ENCODE data around the gene BICRA. TPM values are rescaled to one million over a fixed set of nuclear protein-coding genes. Genes with fewer than 3 reads are reported as not detected.

Gene BICRA
- polyA plus RNA-seq, 3 donors, result 0.08 to 4.6 TPM; not detected in 1

- WGBS (ENCODE audit: insufficient coverage), result under 1% methylated on average over 55 of the region's 77 CpGs
- H3K9me3 ChIP-seq (replicated peaks in 1 of 2; ENCODE audit: control insufficient read depth in 1 of 2, insufficient read depth in 1 of 2, low read length in 2 of 2), result no peaks in the 10 kb centered on the region
- H3K27ac ChIP-seq (ENCODE audit: low read depth in 1 of 2, low read length in 2 of 2), result peak overlapping the region; percentile 49 to 76
- H3K27me3 Mint-ChIP-seq (ENCODE audit: low read depth in 3 of 3), result peaks cover 1 to 20% (median 19%) of the 10 kb centered on the region in 3 donors
- no peaks in the 10 kb centered on the region for H3K36me3 ChIP-seq (replicated peaks in 1 of 2; ENCODE audit: control insufficient read depth in 1 of 2, insufficient read depth in 2 of 2, low read length in 2 of 2)
- peak overlapping the region; percentile 79 to 88 for H3K4me3 Mint-ChIP-seq
- H3K27me3 ChIP-seq (ENCODE audit: control insufficient read depth in 2 of 2, insufficient read depth in 2 of 2, low read length in 2 of 2), result no peaks in the 10 kb centered on the region
- H3K4me1 Mint-ChIP-seq, result peaks cover 64% of the 10 kb centered on the region
- DNase-seq, result peak; percentile 97 to 99 (median 99)
- H3K9me3 Mint-ChIP-seq, result peaks cover 0 to 4% (median 0%) of the 10 kb centered on the region in 7 donors
- TF ChIP-seq CTCF (IDR thresholded peaks at IDR 0.05), result no peak
- H3K79me2 ChIP-seq (ENCODE audit: insufficient read depth, low read length), result no peaks in the 10 kb centered on the region
- peak overlapping the region; percentile 42 to 77 (median 65) for H3K4me3 ChIP-seq (replicated peaks in 1 of 3; ENCODE audit: low read depth in 2 of 3, low read length in 3 of 3)
- intact Hi-C loops (cut with micrococcal nuclease), result loop anchor here (1.0 kb wide), 3 partner anchors 8 to 85 kb away; partner anchors contain the start of genes BICRA (in 1 of the 2) and NAPA (in 1 of the 2)
- H3K4me1 ChIP-seq (ENCODE audit: control insufficient read depth in 1 of 2, insufficient read depth in 2 of 2, low read length in 2 of 2), result peaks cover 44 to 60% of the 10 kb centered on the region in 2 donors
- H3K9ac ChIP-seq (ENCODE audit: insufficient read depth, low read length, poor library complexity, severe bottlenecking), result peak overlapping the region; percentile 70
- no peaks in the 10 kb centered on the region for H4K20me1 ChIP-seq (ENCODE audit: insufficient read depth, low read length)
- no peaks in the 10 kb centered on the region for H3K36me3 Mint-ChIP-seq
- H2AFZ ChIP-seq (ENCODE audit: insufficient read depth, low read depth, low read length, poor library complexity, severe bottlenecking), result peak overlapping the region; percentile 77
- H3K4me2 ChIP-seq (replicated peaks; ENCODE audit: extremely low read depth, low read length, poor library complexity, severe bottlenecking), result peak overlapping the region; percentile 73
- H3K27ac Mint-ChIP-seq, result peak overlapping the region; percentile 79 to 96 (median 90)
Measured at GRCh38 chr19:47600246-47601179, 8.4 kb upstream of the BICRA start.

- Mint-ChIP-seq H3K4me3 (peak overlapping the region; percentile 79 to 87), H3K27me3 (ENCODE audit: low read depth in 3 of 3) (peaks cover 1 to 20% (median 20%) of the 10 kb centered on the region in 3 donors), H3K4me1 (peaks cover 56% of the 10 kb centered on the region), H3K36me3 (no peaks in the 10 kb centered on the region), H3K9me3 (peaks cover 0 to 3% (median 0%) of the 10 kb centered on the region in 7 donors), H3K27ac (peak overlapping the region; percentile 68 to 91 (median 89))
- H4K20me1 ChIP-seq (ENCODE audit: insufficient read depth, low read length), result no peaks in the 10 kb centered on the region
- 93% methylated on average over 10 of the region's 17 CpGs for WGBS (ENCODE audit: insufficient coverage)
- peaks cover 35 to 51% of the 10 kb centered on the region in 2 donors for H3K4me1 ChIP-seq (ENCODE audit: control insufficient read depth in 1 of 2, insufficient read depth in 2 of 2, low read length in 2 of 2)
- H3K9me3 ChIP-seq (replicated peaks in 1 of 2; ENCODE audit: control insufficient read depth in 1 of 2, insufficient read depth in 1 of 2, low read length in 2 of 2), result no peaks in the 10 kb centered on the region
- no peak for DNase-seq
- no peaks in the 10 kb centered on the region for H3K36me3 ChIP-seq (replicated peaks in 1 of 2; ENCODE audit: control insufficient read depth in 1 of 2, insufficient read depth in 2 of 2, low read length in 2 of 2)
- no peaks in the 10 kb centered on the region for H3K79me2 ChIP-seq (ENCODE audit: insufficient read depth, low read length)
- peak overlapping the region; percentile 73 for H3K4me2 ChIP-seq (replicated peaks; ENCODE audit: extremely low read depth, low read length, poor library complexity, severe bottlenecking)
- peak overlapping the region; percentile 77 for H2AFZ ChIP-seq (ENCODE audit: insufficient read depth, low read depth, low read length, poor library complexity, severe bottlenecking)
- H3K27me3 ChIP-seq (ENCODE audit: control insufficient read depth in 2 of 2, insufficient read depth in 2 of 2, low read length in 2 of 2), result no peaks in the 10 kb centered on the region
- peak overlapping the region; percentile 40 to 76 for H3K27ac ChIP-seq (ENCODE audit: low read depth in 1 of 2, low read length in 2 of 2)
- H3K9ac ChIP-seq (ENCODE audit: insufficient read depth, low read length, poor library complexity, severe bottlenecking), result no peak overlapping the region
- intact Hi-C loops (cut with micrococcal nuclease), result no loop called here
- H3K4me3 ChIP-seq (replicated peaks in 1 of 3; ENCODE audit: low read depth in 2 of 3, low read length in 3 of 3), result peak overlapping the region in 2 of 3 experiments; percentile 38 to 77
- no peak for TF ChIP-seq CTCF (IDR thresholded peaks at IDR 0.05)
Measured at GRCh38 chr19:47601180-47601904, 7.6 kb upstream of the BICRA start.

Measured in CD14-positive monocyte (primary cell).